Measurements from ENCODE around the gene MAP1LC3B. TPM values are rescaled to one million over a fixed set of nuclear protein-coding genes. Genes with fewer than 3 reads are reported as not detected.

MAP1LC3B gene
- total RNA-seq, 1 donor from 2014 or later: 297 TPM

DNA sequence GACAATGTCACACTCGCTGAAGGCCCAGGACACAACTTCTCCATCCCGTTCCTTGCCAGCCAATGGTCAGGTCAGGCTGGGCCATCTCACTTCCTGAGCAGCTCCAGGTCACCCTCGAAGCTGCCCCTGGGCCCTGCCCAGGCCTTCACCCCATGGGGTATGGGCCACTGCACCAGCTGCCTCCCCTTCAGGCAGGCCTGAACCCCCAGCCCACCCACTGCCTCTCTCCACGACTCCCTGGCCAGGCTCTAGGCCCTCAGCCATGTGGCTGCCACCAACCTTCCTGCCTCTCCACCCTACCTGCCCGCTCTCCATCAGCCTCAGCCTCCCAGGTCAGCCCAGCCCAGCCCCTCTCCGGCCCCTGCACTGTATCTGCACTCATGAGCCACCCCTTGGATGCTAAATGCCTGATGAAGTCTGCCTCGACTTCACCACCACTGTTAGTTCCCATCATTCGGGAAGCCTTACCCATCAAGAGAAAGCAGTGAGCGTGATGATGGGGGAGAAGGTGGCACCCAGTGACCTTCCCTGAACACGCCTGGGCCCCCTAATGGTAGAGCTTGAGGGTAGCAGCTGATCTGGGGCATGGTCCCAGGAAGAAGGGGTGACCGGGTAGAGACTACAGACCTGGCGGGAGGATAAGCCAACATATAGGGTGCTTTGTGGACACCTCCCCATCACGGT, 44.1 kb upstream of the MAP1LC3B start:
- Mint-ChIP-seq H3K27me3 (ENCODE audit: unreplicated experiment) (peaks cover 8% of the 10 kb centered on the region), H3K27ac (ENCODE audit: unreplicated experiment) (no peak overlapping the region), H3K4me1 (ENCODE audit: low read depth, unreplicated experiment) (peaks cover 46% of the 10 kb centered on the region), H3K9me3 (ENCODE audit: unreplicated experiment) (peaks cover 15% of the 10 kb centered on the region), H3K4me3 (ENCODE audit: unreplicated experiment) (no peak overlapping the region), H3K36me3 (ENCODE audit: unreplicated experiment) (peaks cover 1% of the 10 kb centered on the region)
- DNase-seq: no peak
- TF ChIP-seq, protein P1, sequence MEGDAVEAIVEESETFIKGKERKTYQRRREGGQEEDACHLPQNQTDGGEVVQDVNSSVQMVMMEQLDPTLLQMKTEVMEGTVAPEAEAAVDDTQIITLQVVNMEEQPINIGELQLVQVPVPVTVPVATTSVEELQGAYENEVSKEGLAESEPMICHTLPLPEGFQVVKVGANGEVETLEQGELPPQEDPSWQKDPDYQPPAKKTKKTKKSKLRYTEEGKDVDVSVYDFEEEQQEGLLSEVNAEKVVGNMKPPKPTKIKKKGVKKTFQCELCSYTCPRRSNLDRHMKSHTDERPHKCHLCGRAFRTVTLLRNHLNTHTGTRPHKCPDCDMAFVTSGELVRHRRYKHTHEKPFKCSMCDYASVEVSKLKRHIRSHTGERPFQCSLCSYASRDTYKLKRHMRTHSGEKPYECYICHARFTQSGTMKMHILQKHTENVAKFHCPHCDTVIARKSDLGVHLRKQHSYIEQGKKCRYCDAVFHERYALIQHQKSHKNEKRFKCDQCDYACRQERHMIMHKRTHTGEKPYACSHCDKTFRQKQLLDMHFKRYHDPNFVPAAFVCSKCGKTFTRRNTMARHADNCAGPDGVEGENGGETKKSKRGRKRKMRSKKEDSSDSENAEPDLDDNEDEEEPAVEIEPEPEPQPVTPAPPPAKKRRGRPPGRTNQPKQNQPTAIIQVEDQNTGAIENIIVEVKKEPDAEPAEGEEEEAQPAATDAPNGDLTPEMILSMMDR (IDR thresholded peaks at IDR 0.05; ENCODE audit: partially characterized antibody, unreplicated experiment): no peak

DNA sequence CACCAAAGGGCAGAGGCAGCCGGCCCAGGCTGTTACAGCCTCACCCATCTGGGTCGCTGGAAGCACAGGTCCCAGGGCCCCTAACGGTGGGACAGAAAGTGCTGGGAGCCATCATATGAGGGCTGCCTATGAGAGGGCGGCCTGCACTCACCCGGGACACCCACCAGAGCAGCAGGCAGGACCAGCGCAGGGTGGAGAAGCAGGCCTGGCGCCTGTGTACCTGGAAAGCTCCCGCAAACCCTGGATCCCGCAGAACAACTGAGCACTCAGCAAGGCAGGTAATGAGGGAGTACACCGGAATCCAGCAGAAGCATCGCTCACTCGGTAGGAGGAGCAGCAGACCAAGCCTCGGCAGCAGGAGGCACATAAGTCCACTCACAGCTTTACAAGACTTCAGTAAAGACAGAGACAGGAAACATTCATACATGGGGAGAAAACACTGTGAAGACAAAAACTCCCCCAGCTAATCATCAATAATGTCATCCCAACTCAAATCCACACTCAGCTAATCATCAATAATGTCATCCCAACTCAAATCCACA, 43.4 kb upstream of the MAP1LC3B start:
- Mint-ChIP-seq H3K9me3 (ENCODE audit: unreplicated experiment) (peaks cover 14% of the 10 kb centered on the region), H3K4me3 (ENCODE audit: unreplicated experiment) (no peak overlapping the region), H3K27me3 (ENCODE audit: unreplicated experiment) (peaks cover 8% of the 10 kb centered on the region), H3K4me1 (ENCODE audit: low read depth, unreplicated experiment) (peaks cover 47% of the 10 kb centered on the region), H3K36me3 (ENCODE audit: unreplicated experiment) (no peaks in the 10 kb centered on the region), H3K27ac (ENCODE audit: unreplicated experiment) (peak overlapping the region; percentile 14)
- TF ChIP-seq, protein P1 (IDR thresholded peaks at IDR 0.05; ENCODE audit: partially characterized antibody, unreplicated experiment): no peak
- no peak for DNase-seq

DNA sequence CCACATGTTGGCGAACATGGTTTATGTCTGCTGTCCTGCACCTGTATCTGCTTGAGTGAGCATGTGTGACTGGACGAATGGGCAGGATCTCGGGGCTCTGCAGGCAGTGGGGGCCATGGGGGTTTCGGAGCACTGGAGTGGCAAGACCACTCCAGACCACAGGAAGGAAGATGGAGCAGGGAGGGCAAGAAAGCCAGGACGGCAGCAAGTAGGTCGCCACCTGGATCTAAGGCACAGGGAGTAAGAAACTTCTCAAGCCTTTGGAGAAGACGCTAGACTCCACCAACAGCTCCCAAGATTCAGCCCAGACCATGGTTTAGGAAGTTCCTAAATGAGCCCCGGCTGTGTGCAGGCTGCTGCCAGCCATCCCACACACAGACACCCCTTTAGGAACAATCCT, 42.1 kb upstream of the MAP1LC3B start:
- Mint-ChIP-seq H3K9me3 (ENCODE audit: unreplicated experiment) (peaks cover 14% of the 10 kb centered on the region), H3K36me3 (ENCODE audit: unreplicated experiment) (no peaks in the 10 kb centered on the region), H3K4me3 (ENCODE audit: unreplicated experiment) (peak overlapping the region; percentile 4), H3K4me1 (ENCODE audit: low read depth, unreplicated experiment) (peaks cover 40% of the 10 kb centered on the region), H3K27ac (ENCODE audit: unreplicated experiment) (peak overlapping the region; percentile 99), H3K27me3 (ENCODE audit: unreplicated experiment) (peaks cover 7% of the 10 kb centered on the region)
- DNase-seq: no peak
- TF ChIP-seq, protein P1 (IDR thresholded peaks at IDR 0.05; ENCODE audit: partially characterized antibody, unreplicated experiment): no peak

DNA sequence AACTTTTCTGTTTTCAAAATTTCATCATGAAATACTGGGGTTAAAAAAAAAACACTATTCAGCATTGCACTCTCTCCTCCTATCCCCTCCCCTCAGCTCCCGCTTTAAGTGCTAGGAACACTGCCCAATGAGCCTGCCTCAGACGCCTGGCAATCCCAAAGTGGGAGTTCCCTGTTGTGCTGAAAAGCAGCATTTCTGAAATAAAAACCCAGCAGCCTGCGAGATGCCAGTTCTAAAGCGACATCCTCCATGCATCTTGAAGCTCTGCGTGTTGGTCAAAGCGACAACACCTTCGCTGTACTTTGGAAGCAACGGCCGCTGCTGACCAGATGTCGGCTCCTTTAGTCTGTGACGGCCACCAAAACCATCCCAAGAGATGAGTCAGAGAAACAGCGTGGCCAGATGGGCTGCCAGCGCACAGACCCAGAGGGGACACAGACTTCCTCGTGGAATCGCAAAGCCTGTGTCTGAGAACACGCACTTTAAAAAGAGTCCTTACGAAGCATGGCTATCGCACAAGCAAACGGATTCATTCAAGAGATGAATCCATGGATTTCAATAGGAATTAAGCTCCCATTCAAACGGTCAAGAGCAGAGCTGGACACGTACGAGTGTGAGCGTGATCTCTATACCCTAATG, 41.3 kb upstream of the MAP1LC3B start:
- Mint-ChIP-seq H3K4me1 (ENCODE audit: low read depth, unreplicated experiment) (peaks cover 40% of the 10 kb centered on the region), H3K9me3 (ENCODE audit: unreplicated experiment) (peaks cover 12% of the 10 kb centered on the region), H3K36me3 (ENCODE audit: unreplicated experiment) (no peaks in the 10 kb centered on the region), H3K27me3 (ENCODE audit: unreplicated experiment) (peaks cover 7% of the 10 kb centered on the region), H3K27ac (ENCODE audit: unreplicated experiment) (peak overlapping the region; percentile 99), H3K4me3 (ENCODE audit: unreplicated experiment) (peak overlapping the region; percentile 82)
- peak; percentile 71 for DNase-seq
- TF ChIP-seq, protein P1 (IDR thresholded peaks at IDR 0.05; ENCODE audit: partially characterized antibody, unreplicated experiment): no peak

DNA sequence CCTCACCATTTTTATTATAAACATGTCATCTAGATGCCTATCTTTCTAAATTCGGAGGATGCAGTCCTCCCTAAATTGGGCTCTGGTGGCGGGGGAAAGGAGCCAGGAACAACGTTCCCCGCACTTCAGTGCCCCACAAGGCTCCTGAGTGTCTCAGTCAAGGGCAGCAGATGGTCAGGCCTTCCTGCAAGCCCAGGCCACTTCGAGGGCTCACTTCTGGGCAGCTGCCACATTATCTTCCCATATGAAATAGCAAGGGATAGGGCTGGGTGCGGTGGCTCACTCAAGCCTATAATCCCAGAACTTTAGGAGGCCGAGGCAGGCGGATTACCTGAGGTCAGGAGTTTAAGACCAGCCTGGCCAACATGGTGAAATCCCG, 40.8 kb upstream of the MAP1LC3B start:
- peak overlapping the region; percentile 82 for H3K4me3 Mint-ChIP-seq (ENCODE audit: unreplicated experiment)
- peak overlapping the region; percentile 99 for H3K27ac Mint-ChIP-seq (ENCODE audit: unreplicated experiment)
- TF ChIP-seq, protein P1 (IDR thresholded peaks at IDR 0.05; ENCODE audit: partially characterized antibody, unreplicated experiment): no peak
- no peaks in the 10 kb centered on the region for H3K36me3 Mint-ChIP-seq (ENCODE audit: unreplicated experiment)
- peaks cover 12% of the 10 kb centered on the region for H3K9me3 Mint-ChIP-seq (ENCODE audit: unreplicated experiment)
- H3K4me1 Mint-ChIP-seq (ENCODE audit: low read depth, unreplicated experiment): peaks cover 41% of the 10 kb centered on the region
- peaks cover 9% of the 10 kb centered on the region for H3K27me3 Mint-ChIP-seq (ENCODE audit: unreplicated experiment)
- peak; percentile 63 for DNase-seq
